Testis (tissue), 2 donors: Measurements from ENCODE around the gene CKS1B.
A peak's percentile ranks its signal among the peaks of the same experiment; 100 is the strongest.

Experiments used
- POLR2A ChIP-seq: fragments of 450-650 bp; IDR thresholded peaks from one replicate; pipeline ENCODE4 v1.6.1; 2017; ENCODE audit warnings: antibody characterized with exemption, mild to moderate bottlenecking, moderate library complexity
- TF ChIP-seq, protein P1 (sequence below), 3 experiments: fragments of 450-650 bp in 2 of 3; fragments of 200-600 bp in 1 of 3; sonication (generic) in 1 of 3; IDR thresholded peaks; one replicate each; pipeline ENCODE4 v1.5.1; 2016 to 2019; ENCODE audit warnings: antibody characterized with exemption in 3 of 3, mild to moderate bottlenecking in 2 of 3, moderate library complexity in 1 of 3

DNA sequence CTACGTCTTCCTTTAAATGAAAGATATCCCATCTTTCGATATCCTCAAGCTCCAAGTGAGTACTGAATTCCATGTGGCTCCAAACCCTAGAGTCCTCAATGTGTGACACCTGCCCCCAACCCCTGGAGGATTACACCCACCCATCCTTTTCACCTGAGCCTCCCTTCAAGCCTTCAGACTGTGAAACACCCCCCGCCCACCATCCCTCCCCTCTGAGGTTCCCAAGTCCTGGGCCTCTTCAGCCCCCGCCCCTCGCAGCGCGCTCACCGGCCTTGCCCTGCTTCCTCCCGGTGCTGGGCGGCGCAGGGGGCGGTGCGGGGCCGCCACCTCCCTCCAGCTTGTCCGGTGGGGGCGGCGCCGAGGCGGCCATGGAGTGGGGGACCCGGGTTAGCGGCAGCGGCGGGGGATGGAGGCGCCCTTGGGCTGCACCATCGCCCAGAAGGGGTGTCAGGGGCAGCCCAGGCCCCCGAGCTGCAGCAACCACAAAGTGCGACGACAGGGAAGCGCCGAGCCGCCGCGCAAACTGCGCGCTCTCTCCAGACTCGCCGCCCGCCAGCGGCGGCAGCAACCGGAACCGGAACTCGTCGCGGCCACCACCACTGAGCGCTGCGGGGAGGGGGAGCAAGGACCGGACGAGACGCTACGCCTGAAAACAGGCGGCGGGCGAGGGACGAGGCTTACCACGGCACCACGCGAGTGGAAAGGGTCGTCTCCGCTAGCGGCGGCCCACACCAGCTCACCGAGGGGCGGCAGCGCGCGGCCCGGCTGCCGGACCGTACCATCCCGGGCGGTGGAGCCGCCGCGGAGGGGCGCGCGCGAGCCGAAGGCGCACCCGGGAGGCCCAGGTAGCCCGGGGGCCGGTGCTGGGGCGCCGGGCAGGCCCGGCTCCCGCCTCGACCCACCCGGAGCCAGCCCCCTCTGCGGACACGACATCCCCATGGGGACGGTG is 13.0 kb upstream of the CKS1B start, which contains the start of gene PYGO2:
- TF ChIP-seq POLR2A, result peak; percentile 38
- TF ChIP-seq, protein P1, sequence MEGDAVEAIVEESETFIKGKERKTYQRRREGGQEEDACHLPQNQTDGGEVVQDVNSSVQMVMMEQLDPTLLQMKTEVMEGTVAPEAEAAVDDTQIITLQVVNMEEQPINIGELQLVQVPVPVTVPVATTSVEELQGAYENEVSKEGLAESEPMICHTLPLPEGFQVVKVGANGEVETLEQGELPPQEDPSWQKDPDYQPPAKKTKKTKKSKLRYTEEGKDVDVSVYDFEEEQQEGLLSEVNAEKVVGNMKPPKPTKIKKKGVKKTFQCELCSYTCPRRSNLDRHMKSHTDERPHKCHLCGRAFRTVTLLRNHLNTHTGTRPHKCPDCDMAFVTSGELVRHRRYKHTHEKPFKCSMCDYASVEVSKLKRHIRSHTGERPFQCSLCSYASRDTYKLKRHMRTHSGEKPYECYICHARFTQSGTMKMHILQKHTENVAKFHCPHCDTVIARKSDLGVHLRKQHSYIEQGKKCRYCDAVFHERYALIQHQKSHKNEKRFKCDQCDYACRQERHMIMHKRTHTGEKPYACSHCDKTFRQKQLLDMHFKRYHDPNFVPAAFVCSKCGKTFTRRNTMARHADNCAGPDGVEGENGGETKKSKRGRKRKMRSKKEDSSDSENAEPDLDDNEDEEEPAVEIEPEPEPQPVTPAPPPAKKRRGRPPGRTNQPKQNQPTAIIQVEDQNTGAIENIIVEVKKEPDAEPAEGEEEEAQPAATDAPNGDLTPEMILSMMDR (IDR thresholded peaks at IDR 0.05), result peak; percentile 61 to 70 (median 63)
